SU-DHL-6 (cell line): ENCODE measurements around the gene SYT2.

Experiments
- CTCF ChIP-seq: fragments of 200-600 bp; sonication (generic); IDR thresholded peaks from one replicate; pipeline ENCODE4 v1.5.1; 2017; ENCODE audit warnings: antibody characterized with exemption, mild to moderate bottlenecking, low read length, moderate library complexity; ENCODE audit not compliant: insufficient read depth, poor library complexity, severe bottlenecking
- EZH2phosphoT487 ChIP-seq: fragments of 200-600 bp; sonication (generic), shearing (Covaris generic); conservative IDR thresholded peaks from 2 replicates; pipeline ENCODE4 v1.6.1; 2018; ENCODE audit warnings: mild to moderate bottlenecking, antibody characterized with exemption, low read length, moderate library complexity, mixed read lengths

GRCh38 chr1:202649553-202650392, 60.5 kb downstream of the SYT2 start:
- TF ChIP-seq EZH2phosphoT487 (no peak), CTCF (no peak)
